GM19372 (cell line): ENCODE measurements around the gene NUDT4B.
A peak's percentile ranks its signal among the peaks of the same experiment; 100 is the strongest.
"Not testable (repeated sequence)": the region's sequence is repeated elsewhere in the genome, so short reads cannot be mapped to it uniquely, and the experiment has no call there.

Experiments
- ATAC-seq: cut with Tn5 transposase; IDR thresholded peaks from one replicate; pipeline ENCODE4 v1.9.1; 2021; ENCODE audit warnings: mild to moderate bottlenecking, low read depth, moderate library complexity; ENCODE audit not compliant: unreplicated experiment

NUDT4B gene

DNA sequence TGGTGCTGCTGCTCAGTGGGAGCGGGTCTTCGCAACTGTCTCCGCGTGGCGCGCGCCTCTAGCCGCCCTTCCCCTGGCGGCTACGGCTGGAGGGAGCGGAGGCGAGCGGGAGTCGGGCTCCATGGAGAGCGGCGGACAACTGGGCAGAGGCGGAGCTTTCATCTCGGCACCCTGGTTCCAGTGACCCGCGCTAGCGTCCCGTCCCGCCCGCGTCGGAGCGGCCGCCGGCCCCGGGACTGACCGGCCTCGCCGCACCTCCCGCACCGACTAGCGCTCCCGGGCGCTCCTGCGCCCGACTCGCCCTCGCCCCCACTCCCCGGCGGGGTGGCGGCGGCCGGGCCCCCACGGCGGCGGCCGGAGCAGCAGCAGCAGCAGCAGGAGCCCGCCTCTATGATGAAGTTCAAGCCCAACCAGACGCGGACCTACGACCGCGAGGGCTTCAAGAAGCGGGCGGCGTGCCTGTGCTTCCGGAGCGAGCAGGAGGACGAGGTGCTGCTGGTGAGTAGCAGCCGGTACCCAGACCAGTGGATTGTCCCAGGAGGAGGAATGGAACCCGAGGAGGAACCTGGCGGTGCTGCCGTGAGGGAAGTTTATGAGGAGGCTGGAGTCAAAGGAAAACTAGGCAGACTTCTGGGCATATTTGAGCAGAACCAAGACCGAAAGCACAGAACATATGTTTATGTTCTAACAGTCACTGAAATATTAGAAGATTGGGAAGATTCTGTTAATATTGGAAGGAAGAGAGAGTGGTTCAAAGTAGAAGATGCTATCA lies at the start of gene NUDT4B:
TSS of gene NUDT4B (plus strand) at position 212 of the 772 bp plus-strand sequence. CDS start at position 391, 179 bp downstream.
- peak; percentile 32 for ATAC-seq

DNA sequence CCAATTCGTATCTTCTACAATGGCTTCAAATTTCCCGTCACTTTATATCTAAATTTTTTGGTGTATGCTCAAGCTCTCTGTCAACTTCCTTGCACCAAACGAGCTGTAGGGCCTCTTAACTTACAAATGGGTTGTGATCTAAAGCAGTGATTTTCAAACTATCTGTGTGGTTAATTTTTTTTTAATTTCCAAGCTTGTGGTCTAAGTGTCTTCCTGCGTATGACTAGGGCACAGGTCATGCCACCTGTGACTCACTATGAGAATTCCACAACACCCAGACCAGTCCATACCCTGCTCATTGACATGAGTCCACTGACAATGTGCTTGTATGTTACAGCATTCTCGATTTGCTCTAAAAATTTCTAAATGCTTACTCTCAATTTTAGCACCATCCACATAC lies 49.2 kb upstream of the NUDT4B start:
- ATAC-seq = not testable (repeated sequence)

- not testable (repeated sequence) for ATAC-seq
These were observed 46.3 kb upstream of the NUDT4B start for GRCh38 chr1:148702242-148702641.

DNA sequence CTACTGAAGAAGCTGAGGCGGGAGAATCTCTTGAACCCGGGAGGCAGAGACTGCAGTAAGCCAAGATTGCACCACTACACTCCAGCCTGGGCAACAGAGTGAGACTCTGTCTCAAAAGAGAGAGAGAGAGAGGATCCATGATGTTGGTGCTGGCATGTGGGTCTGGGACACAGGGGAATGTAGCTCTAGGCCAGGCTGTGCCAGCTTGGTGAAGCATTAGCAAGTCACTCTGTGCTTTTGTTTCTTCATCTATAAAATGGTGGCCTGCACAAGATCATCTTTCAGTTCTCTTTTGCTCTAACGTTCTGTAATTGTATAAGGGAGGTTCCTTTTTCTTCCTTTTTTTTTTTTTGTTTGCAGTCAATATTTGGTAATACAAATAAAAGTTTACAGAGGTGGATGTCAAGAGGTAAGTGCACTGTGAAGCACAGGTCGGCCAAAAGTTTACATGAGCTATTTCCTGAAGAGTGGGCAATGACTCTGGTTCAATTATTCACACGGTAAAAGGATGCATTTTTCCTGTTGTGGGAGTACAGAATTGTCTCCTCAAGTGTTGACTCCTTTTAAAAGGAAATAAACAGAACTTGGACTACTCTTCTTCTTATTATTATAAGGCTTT lies 44.5 kb upstream of the NUDT4B start:
- ATAC-seq = not testable (repeated sequence)

DNA sequence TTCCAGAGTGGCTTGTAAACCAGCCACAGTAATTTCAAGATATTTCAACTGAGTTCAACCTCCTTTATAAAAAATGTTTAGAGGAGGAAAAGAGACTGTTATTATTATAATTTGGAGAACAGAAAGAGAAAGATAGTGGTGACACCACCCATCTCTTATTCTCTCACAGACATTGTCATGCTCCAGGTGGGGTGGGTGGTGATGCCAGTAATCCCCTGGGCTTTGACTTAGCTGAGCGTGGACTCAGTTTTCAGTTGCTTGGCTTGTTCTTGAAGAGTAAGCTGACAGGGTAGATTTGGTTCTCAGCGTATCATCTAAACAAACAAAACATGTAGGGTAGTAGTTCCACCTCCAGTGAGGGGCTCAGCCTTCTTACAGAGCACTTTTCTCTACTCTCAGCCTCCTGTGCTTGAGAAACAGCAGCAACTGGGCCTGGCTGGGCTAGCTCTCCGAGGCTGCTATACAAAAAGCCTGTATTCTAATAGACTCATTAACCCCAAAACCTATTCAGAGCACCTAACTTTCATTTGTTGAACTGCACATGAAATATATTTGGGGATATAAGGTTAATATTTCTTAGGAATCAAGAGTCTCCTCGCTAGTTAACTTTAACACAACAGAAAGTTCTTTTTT lies 43.1 kb upstream of the NUDT4B start:
- not testable (repeated sequence) for ATAC-seq

- not testable (repeated sequence) for ATAC-seq
These were observed 39.7 kb upstream of the NUDT4B start for GRCh38 chr1:148708779-148709333.

DNA sequence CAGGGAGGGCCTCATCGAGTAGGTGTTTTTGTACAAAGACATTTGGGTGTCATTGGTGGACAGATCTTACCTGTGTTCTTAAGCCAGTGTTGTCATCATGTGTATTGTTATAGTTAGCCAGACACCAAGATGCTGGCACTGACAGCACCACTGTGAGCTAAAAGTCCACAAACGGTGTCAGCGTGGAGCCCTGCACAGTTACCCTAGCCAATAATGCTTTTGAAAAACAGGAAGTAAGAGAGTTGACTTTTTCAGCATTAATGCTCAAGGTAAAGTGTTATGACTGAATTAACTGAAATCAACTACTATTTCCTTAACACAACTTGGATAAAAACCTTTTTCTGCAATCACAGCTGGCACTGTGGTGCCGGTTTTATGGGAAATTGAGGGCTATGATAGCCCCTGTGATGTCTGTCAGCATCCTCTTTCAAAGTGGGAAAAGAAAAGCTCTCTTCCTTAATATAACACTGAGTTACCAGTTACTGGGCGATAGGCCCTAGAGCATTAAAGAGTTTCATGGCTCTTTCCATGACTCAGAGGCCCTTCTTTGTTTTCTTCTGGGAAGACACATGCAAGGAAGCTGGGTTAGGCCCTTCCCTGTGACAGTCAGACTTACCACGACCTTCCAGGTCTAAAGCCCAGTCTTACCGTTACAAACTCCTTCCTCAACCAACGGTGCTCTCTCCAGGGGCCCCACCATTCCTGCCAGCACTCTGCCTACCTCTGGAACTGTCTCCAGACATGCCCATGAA lies 37.6 kb upstream of the NUDT4B start:
- ATAC-seq = not testable (repeated sequence)

- ATAC-seq = not testable (repeated sequence)
These were observed 36.2 kb upstream of the NUDT4B start for GRCh38 chr1:148712353-148712752.

- not testable (repeated sequence) for ATAC-seq
These were observed 33.1 kb upstream of the NUDT4B start for GRCh38 chr1:148715518-148715917.

DNA sequence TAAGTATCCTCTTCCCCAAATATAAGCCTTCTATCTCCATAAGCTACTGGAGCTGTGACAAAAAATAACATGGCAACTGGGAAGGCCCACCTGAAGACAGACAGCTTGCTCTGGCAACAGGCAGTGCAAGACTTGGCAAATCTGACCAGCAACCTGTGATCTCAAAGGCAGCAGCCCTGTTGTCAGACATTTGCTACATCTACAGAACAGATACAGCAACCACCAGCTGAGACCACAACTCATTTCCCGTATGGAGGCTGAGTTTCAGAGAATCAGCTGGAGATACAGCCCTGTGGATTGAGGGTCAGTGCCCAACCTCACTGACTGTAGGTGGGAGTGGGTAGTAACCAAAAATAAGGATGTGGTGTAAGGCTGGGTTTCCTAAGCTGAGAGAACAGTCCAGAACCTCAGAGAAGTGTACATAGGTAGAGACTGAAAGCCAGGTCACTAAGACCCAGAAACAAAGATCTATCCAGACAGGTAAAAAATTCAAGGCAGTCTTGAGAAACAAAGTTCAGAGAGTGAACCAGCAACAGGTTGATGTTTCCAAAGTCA lies 31.5 kb upstream of the NUDT4B start:
- ATAC-seq = not testable (repeated sequence)

GRCh38 chr1:148720918-148721317 lies 27.7 kb upstream of the NUDT4B start:
- not testable (repeated sequence) for ATAC-seq

- not testable (repeated sequence) for ATAC-seq
These were observed 25.8 kb upstream of the NUDT4B start for GRCh38 chr1:148722758-148723157.

DNA sequence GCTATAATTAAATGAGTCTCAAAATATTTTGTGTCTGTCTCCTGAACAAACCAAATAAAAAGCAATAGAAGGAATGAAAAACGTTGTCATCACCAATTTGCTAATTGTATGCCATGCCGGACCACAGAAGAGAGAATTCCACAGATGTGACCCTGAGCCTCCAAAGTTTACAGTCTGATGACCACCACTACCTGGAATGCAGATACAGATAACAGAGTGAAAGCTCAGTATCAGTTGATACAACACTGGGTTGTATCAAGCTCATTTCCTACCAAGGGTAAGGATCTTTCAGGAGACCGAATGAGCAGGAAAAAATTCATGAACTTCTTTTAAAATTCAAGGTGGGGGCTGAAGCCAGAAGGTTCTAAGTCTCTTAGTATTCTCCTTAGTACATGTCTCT lies 25.1 kb upstream of the NUDT4B start:
- not testable (repeated sequence) for ATAC-seq

GRCh38 chr1:148724872-148725271 lies 23.7 kb upstream of the NUDT4B start:
- not testable (repeated sequence) for ATAC-seq

- not testable (repeated sequence) for ATAC-seq
These were observed 20.7 kb upstream of the NUDT4B start for GRCh38 chr1:148727862-148728261.

- ATAC-seq = peak; percentile 77
These were observed 19.4 kb upstream of the NUDT4B start for GRCh38 chr1:148729128-148729527.

DNA sequence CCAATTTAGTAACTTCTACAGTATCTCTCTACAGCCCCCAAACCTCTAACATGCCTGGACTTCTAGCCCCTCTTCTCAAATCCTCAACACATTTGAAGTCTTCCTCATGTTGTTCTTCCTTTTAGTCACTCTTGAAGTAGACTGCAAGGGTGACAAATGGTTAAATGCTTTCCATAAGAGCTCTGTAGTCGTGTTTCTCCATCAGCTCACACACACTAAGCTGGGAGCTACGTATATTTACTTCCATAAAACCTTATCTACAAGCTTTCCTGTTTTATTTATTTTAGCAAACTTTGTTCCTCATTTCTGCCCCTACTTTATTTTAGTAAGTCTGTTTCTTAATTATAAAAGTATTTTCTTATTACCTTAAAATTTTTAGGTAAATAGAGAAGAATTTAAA lies 19.0 kb upstream of the NUDT4B start:
- ATAC-seq = not testable (repeated sequence)

GRCh38 chr1:148732277-148732676 lies 16.3 kb upstream of the NUDT4B start:
- not testable (repeated sequence) for ATAC-seq

- not testable (repeated sequence) for ATAC-seq
These were observed 14.8 kb upstream of the NUDT4B start for GRCh38 chr1:148733585-148734310.
